GM10266 (cell line): ENCODE results near the gene TIMP3.

Experiments used
- DNase-seq: peaks from one replicate; pipeline ENCODE4 v3.0.0; 2012; ENCODE audit errors: extremely low spot score
- TF ChIP-seq, protein P1 (sequence below): IDR thresholded peaks from 2 replicates; pipeline ENCODE4 v1.5.1; 2012; ENCODE audit warnings: mild to moderate bottlenecking, low read depth; ENCODE audit not compliant: control insufficient read depth, insufficient read depth; ENCODE audit errors: missing control alignments

The TIMP3 gene

DNA sequence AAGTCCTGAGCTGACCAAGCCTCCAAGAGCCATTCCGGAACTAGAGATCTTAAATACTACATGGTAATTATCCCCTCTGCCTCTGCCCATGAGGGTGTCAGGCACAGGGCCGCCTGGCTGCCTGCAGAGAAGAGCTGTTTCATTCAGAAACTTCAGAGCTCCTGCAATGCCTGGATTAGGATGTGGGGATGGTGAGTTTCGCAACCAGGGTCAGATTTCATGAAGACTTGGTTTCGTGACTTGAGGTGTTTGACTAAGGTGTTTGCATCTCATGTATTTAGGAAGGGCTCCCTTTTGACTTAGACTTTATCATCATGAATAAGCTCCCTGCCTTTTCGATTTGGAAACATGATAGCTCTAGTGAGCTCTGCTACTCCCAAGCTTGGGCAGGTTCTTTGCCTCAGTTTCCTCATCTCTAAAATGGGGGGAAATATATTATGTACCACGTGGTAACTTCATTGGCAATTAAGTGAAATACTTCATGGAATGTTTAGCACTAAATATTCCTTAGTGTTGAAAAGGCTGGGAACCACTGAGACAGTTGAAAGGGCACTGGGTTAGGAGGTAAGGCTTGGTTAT lies 9.1 kb downstream of the TIMP3 start:
- DNase-seq: no peak
- TF ChIP-seq, protein P1, sequence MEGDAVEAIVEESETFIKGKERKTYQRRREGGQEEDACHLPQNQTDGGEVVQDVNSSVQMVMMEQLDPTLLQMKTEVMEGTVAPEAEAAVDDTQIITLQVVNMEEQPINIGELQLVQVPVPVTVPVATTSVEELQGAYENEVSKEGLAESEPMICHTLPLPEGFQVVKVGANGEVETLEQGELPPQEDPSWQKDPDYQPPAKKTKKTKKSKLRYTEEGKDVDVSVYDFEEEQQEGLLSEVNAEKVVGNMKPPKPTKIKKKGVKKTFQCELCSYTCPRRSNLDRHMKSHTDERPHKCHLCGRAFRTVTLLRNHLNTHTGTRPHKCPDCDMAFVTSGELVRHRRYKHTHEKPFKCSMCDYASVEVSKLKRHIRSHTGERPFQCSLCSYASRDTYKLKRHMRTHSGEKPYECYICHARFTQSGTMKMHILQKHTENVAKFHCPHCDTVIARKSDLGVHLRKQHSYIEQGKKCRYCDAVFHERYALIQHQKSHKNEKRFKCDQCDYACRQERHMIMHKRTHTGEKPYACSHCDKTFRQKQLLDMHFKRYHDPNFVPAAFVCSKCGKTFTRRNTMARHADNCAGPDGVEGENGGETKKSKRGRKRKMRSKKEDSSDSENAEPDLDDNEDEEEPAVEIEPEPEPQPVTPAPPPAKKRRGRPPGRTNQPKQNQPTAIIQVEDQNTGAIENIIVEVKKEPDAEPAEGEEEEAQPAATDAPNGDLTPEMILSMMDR: no peak

DNA sequence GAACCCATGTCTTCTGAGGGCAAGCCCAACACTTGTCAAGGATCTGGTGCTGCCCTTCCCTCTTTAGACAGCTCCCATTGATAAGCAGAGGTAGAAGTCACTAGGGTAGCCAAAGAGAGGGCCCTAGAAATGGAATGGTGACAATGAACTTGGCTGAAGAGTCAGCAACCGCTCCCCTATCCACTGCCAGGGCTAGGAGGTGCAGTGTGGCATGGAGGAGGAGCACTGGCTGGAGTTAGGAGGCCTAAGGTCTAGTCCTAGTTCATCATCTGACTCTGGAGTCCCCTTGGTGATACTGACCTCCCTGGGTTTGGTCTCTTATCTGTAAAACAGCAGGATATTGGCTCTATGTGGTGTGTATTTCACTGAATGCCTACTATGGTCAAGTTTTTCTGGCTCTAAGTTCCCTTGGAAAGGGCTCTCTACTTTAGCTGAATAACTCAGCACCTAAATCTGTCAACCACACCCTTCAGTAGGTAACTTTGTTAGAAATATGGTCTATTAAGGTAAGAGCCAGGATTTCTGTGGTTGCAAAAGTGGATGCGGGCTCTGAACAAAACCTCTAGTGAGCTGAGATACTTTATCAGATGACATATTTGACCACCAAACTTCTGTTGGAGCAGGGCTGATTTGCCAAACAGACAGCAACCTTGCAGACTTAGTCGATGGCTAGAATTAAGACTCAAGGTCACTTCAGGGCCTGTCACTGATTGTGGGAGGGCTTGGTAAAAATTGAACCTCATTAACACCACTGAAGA lies 10.5 kb downstream of the TIMP3 start:
- DNase-seq: no peak

DNA sequence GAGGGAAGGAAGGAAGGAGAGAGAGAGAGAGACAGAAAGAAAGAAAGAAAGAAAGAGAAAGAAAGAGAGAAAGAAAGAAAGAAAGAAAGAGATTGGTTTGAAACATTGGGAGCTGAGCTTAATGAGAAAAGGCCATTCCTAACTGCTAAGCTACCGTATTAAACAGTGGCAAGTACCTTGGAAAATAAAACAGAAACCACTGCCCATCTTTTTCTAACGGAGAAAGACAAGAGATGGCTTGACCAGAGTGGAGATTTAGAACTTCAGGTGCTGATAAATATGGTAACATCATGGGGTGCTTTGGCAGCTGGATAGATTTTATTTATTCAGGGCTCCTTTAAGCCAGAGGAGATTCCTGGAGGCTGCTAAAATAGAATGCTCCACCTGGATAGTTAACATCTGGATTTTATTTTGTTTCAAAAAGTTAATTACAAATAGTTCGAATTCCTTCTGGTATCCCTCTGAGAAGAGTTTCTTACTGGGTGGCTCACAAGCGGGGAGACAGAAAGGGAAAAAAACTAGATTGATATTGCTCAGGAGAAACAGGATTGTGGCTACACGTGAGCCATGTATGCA lies 12.9 kb downstream of the TIMP3 start:
- TF ChIP-seq, protein P1: no peak
- DNase-seq: no peak

More for the DNA sequence above, 10.5 kb downstream of the TIMP3 start:
- TF ChIP-seq, protein P1: no peak

DNA sequence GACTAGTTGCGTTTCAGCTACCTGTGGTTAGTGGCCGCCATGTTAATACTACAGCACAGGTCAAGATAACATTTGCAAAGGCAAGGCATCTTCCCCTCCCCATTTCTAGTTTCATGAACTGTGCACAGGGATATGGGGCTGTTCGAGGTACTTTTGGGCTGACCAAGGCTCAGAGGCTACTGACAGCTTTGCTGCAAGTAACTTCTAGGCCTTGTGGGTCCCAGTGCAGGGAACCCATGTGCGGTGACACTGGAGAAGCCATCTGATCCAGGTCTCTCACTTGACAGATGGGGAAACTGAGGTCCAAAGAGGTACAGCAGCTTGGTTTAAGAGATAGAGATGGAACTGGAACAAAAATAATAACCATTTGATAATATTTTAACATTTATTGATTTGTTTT lies 13.6 kb downstream of the TIMP3 start:
- TF ChIP-seq, protein P1: no peak
- no peak for DNase-seq

DNA sequence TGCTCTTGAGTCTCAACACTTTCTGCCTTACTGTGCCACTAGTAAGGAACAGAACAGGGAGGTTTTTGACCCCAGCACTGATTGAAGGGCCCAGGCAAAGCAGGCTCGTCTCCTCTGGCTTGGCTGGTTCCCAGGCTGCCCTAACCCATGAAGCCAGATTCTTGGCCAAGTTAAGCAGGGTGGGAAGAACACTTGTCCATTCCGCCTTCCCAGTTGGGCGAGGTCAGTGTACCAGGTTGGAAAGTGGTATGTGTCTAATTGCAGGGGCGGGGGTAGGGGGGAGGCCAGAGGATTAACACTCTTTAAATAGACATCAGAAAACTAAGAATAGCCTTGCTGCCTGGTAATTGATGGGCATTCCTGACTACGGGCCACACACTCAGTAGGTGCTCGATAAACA lies 14.4 kb downstream of the TIMP3 start:
- TF ChIP-seq, protein P1: no peak

DNA sequence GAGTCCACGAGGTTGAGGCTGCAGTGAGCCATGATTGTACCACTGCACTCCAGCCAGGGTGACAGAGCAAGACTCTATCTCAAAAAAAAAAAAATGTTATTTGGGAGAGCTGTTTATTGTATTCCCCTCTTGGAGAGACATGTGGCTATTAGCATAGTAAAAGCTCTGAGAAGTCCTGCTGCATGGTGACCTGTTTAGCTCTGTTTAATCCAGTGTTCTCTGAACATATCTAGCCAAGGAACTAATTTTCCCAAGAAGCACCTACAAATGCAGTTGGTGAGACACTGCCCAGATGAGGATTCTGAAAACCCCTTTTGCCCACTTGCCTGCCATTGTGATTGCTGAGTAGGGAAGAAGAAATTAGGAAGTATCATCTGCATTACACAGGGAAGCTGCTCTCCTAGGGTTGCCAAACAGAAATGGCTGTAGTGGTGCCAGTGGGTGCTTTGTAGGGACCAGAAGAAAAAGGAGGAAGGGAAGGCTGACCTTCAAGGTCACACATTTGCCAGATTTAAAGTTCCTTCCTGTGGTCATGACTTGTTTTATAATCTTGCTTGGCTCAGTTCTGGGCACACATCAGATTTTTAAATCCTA lies 15.7 kb downstream of the TIMP3 start:
- DNase-seq: no peak
- TF ChIP-seq, protein P1: no peak

More for the DNA sequence above, 14.4 kb downstream of the TIMP3 start:
- no peak for DNase-seq
